Prostate gland (tissue), 2 donors: ENCODE results near the gene ZNF69. TPM values are rescaled to one million over a fixed set of nuclear protein-coding genes. Genes with fewer than 3 reads are reported as not detected.
"Not testable (repeated sequence)": the region's sequence is repeated elsewhere in the genome, so short reads cannot be mapped to it uniquely, and the experiment has no call there.

Experiments used
- DNase-seq: peaks from one replicate; pipeline ENCODE4 v3.0.0-alpha.2; 2019; ENCODE audit warnings: low spot score
- H3K27ac ChIP-seq, 2 donors: fragments of 200-600 bp; sonication (generic); 2 replicates each; pipeline ENCODE4 v1.5.1; 2017 to 2019
- H3K27me3 ChIP-seq: fragments of 200-600 bp; sonication (generic); replicated peaks from 2 replicates; pipeline ENCODE4 v1.5.1; 2019; ENCODE audit not compliant: insufficient read depth
- H3K36me3 ChIP-seq, 2 donors: fragments of 200-600 bp; sonication (generic); 1 replicate in 1 of 2; 2 replicates in 1 of 2; pipeline versions ENCODE4 v1.5.1 to v1.8.1; 2017 to 2019
- H3K4me1 ChIP-seq: fragments of 200-600 bp; sonication (generic); replicated peaks from 2 replicates; pipeline ENCODE4 v1.5.1; 2019
- H3K4me3 ChIP-seq, 2 donors: fragments of 200-600 bp; sonication (generic); 2 replicates each; pipeline ENCODE4 v1.5.1; 2017 to 2019
- H3K9me3 ChIP-seq: fragments of 200-600 bp; sonication (generic); 2 replicates; pipeline ENCODE4 v1.5.1; 2017
- CTCF ChIP-seq, 4 experiments: fragments of 200-600 bp in 2 of 4; fragments of 450-650 bp in 2 of 4; sonication (generic) in 2 of 4; IDR thresholded peaks; 1 replicate in 3 of 4; 2 replicates in 1 of 4; pipeline ENCODE4 v1.5.1; 2016 to 2019; ENCODE audit warnings: antibody characterized with exemption in 4 of 4, mild to moderate bottlenecking in 2 of 4, moderate library complexity in 2 of 4
- POLR2A ChIP-seq: fragments of 450-650 bp; IDR thresholded peaks from one replicate; pipeline ENCODE4 v1.6.1; 2016; ENCODE audit warnings: antibody characterized with exemption, mild to moderate bottlenecking
- POLR2AphosphoS5 ChIP-seq: sonication (generic); formaldehyde crosslinking; IDR thresholded peaks from one replicate; pipeline ENCODE4 v1.6.1; 2017; ENCODE audit warnings: antibody characterized with exemption
- WGBS: methylation state at CpG from one replicate; pipeline ENCODE4 v1.1.5; 2018; 5-methylcytosine and 5-hydroxymethylcytosine counted together
- intact Hi-C: fragments of 100-400 bp; cut with DNase I; formaldehyde crosslinking; loops from one replicate; pipeline ENCODE4 v1.14.2; 2022
- total RNA-seq, 2 donors: library from RNA; depleted of rRNA; stranded (reverse); fragments of >200 nt; gene quantifications; one replicate each; pipeline ENCODE4 v1.1.0, GENCODE V29; 2016

Gene ZNF69
- total RNA-seq, 2 donors from 2014 or later: 14.4 to 28.1 TPM

GRCh38 chr19:11902228-11902627, 14.6 kb downstream of the ZNF69 start:
- peaks cover 0 to 14% of the 10 kb centered on the region in 2 donors for H3K36me3 ChIP-seq
- peaks cover 4% of the 10 kb centered on the region for H3K9me3 ChIP-seq
- no peaks in the 10 kb centered on the region for H3K4me1 ChIP-seq
- 99% methylated on average over 3 of the region's 3 CpGs for WGBS
- intact Hi-C loops: no loop called here
- no peak for DNase-seq
- H3K4me3 ChIP-seq: no peak overlapping the region
- no peak overlapping the region for H3K27ac ChIP-seq
- TF ChIP-seq POLR2A: no peak
- no peak for TF ChIP-seq CTCF (IDR thresholded peaks at IDR 0.05)
- TF ChIP-seq POLR2AphosphoS5: no peak
- no peaks in the 10 kb centered on the region for H3K27me3 ChIP-seq

GRCh38 chr19:11905928-11906327, 18.3 kb downstream of the ZNF69 start:
- 94% methylated on average over 3 of the region's 3 CpGs for WGBS
- no peak for DNase-seq
- Histone ChIP-seq H3K4me1 (no peaks in the 10 kb centered on the region), H3K27ac (no peak overlapping the region), H3K27me3 (no peaks in the 10 kb centered on the region), H3K4me3 (no peak overlapping the region), H3K9me3 (peaks cover 4% of the 10 kb centered on the region), H3K36me3 (peaks cover 0 to 14% of the 10 kb centered on the region in 2 donors)
- TF ChIP-seq CTCF (IDR thresholded peaks at IDR 0.05) (no peak), POLR2AphosphoS5 (no peak), POLR2A (no peak)
- intact Hi-C loops: no loop called here

- H3K27ac ChIP-seq, H3K36me3 ChIP-seq, H3K4me3 ChIP-seq, DNase-seq, H3K9me3 ChIP-seq, H3K27me3 ChIP-seq, intact Hi-C loops, H3K4me1 ChIP-seq: not testable (repeated sequence)
- WGBS: 95% methylated on average over 1 of the region's 1 CpG
Measured at GRCh38 chr19:11911937-11912336, 24.4 kb downstream of the ZNF69 start.

GRCh38 chr19:11914417-11915051, 27.0 kb downstream of the ZNF69 start:
- H3K36me3 ChIP-seq, H3K4me1 ChIP-seq, H3K4me3 ChIP-seq, H3K27me3 ChIP-seq, H3K27ac ChIP-seq, intact Hi-C loops, DNase-seq, H3K9me3 ChIP-seq: not testable (repeated sequence)
- 94% methylated on average over 4 of the region's 4 CpGs for WGBS

- WGBS: 24% methylated on average over 6 of the region's 6 CpGs
- Histone ChIP-seq H3K36me3 (no peaks in the 10 kb centered on the region), H3K4me3 (no peak overlapping the region), H3K4me1 (no peaks in the 10 kb centered on the region), H3K27me3 (no peaks in the 10 kb centered on the region), H3K9me3 (no peaks in the 10 kb centered on the region), H3K27ac (no peak overlapping the region)
- intact Hi-C loops: no loop called here
- DNase-seq: no peak
- TF ChIP-seq POLR2AphosphoS5 (no peak), POLR2A (no peak), CTCF (IDR thresholded peaks at IDR 0.05) (no peak)
Measured at GRCh38 chr19:11921852-11922495, 34.4 kb downstream of the ZNF69 start.
